Activated naive CD4-positive, alpha-beta T cell treated with anti-CD3 and anti-CD28 coated beads, Interleukin-2, amount 10 ng/mL, durations not matched to agents 7 days and 5 days (primary cell): ENCODE measurements around the gene SLC22A15.
"Not testable (repeated sequence)": the region's sequence is repeated elsewhere in the genome, so short reads cannot be mapped to it uniquely, and the experiment has no call there.

ENCODE experiments used
- CTCF ChIA-PET: fragments of 350-600 bp; sonication (Branson Sonifier 250); formaldehyde crosslinking; loops from one replicate; lab custom pipeline; 2021; ENCODE audit warnings: antibody characterized with exemption; lab: Charles Lee
- DNase-seq: peaks from one replicate; pipeline ENCODE4 v3.0.0-alpha.2; 2020
- H3K27ac Mint-ChIP-seq: one replicate; pipeline ENCODE4 v1.8.0; 2021; ENCODE audit warnings: mild to moderate bottlenecking, moderate library complexity, mixed read lengths
- H3K27me3 Mint-ChIP-seq: one replicate; pipeline ENCODE4 v1.8.0; 2021; ENCODE audit warnings: mild to moderate bottlenecking, mixed read lengths
- H3K36me3 Mint-ChIP-seq: one replicate; pipeline ENCODE4 v1.8.0; 2021; ENCODE audit warnings: mixed read lengths
- H3K4me1 Mint-ChIP-seq: one replicate; pipeline ENCODE4 v1.8.0; 2021; ENCODE audit warnings: mixed read lengths
- H3K4me3 Mint-ChIP-seq: one replicate; pipeline ENCODE4 v1.8.0; 2021; ENCODE audit warnings: mild to moderate bottlenecking, moderate library complexity, mixed read lengths
- H3K9me3 Mint-ChIP-seq: one replicate; pipeline ENCODE4 v1.8.0; 2021; ENCODE audit warnings: mixed read lengths

The SLC22A15 gene

DNA sequence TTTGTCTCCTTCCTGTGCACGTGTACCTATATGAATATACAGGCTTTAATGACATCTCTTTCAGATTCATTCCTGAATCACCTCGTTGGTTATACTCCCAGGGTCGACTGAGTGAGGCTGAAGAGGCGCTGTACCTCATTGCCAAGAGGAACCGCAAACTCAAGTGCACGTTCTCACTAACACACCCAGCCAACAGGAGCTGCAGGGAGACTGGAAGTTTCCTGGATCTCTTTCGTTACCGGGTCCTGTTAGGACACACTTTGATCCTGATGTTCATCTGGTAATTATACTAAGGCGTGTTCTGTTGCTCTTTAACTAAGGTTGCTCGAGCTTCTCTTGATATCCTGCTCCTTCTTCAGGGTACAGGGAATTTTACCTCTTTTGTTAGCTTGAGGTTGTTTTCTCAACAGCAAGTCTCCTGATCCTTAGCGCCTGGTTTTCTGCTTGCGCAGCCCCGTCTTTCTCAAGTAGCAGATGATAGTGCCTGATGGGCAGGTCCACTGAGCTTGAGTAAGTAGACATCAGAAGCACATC lies 55.1 kb downstream of the SLC22A15 start:
- Mint-ChIP-seq H3K27me3 (peaks cover 4% of the 10 kb centered on the region), H3K27ac (no peak overlapping the region), H3K4me3 (no peak overlapping the region), H3K4me1 (no peaks in the 10 kb centered on the region), H3K9me3 (no peaks in the 10 kb centered on the region), H3K36me3 (no peaks in the 10 kb centered on the region)
- DNase-seq, result no peak
- CTCF ChIA-PET, result interaction anchor here (1.0 kb wide), 1 partner anchor 11 kb away, joined by 4 read pairs; no protein-coding TSS in a partner anchor

DNA sequence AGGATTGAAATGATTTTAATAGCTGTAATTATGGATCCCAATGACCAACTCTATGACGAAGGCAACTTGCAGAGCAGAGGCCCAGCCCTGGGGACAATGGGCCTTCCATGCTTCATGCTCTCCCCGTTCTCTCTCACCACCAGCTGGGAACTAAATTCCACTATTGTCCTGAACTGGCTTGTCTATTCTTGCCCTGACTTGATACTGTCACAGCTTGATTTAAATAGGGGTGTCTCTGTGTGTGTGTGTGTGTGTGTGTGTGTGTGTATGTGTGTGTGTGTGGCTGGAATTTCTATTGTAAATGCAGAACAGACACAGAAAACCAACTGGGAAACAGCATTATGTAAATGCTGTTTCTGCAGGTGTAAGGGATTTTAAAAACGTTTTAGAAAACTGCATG lies 57.0 kb downstream of the SLC22A15 start:
- no peak for DNase-seq
- Mint-ChIP-seq H3K36me3 (no peaks in the 10 kb centered on the region), H3K27ac (no peak overlapping the region), H3K4me1 (no peaks in the 10 kb centered on the region), H3K9me3 (no peaks in the 10 kb centered on the region), H3K4me3 (no peak overlapping the region), H3K27me3 (peaks cover 4% of the 10 kb centered on the region)
- CTCF ChIA-PET, result interaction anchor here (0.7 kb wide), 1 partner anchor 438 kb away, joined by 3 read pairs; no protein-coding TSS in a partner anchor

DNA sequence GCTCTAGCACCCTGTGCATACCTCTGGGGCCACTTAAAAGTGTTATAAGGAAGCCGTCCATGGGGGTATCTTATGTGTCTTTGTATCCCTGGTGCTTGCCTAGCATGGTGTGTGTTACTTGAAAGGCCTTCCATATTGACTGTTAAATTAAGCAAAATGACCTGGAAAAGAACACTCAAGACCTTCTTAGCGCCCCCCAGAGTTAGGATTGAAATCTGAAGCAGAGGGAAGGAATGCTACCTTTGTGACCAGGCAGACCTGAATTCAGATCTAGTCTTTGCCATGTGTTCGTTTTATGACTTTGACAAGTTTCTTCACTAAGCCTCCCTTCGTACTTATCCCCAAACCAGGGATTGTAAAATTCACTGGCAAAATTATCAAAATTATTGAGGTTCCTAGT lies 59.9 kb downstream of the SLC22A15 start:
- CTCF ChIA-PET, result no interaction called here
- Mint-ChIP-seq H3K4me1 (no peaks in the 10 kb centered on the region), H3K4me3 (no peak overlapping the region), H3K36me3 (no peaks in the 10 kb centered on the region), H3K27me3 (peaks cover 4% of the 10 kb centered on the region), H3K27ac (no peak overlapping the region), H3K9me3 (no peaks in the 10 kb centered on the region)
- no peak for DNase-seq

- Mint-ChIP-seq H3K36me3 (no peaks in the 10 kb centered on the region), H3K4me3 (no peak overlapping the region), H3K9me3 (no peaks in the 10 kb centered on the region), H3K27ac (no peak overlapping the region), H3K4me1 (no peaks in the 10 kb centered on the region), H3K27me3 (peaks cover 9% of the 10 kb centered on the region)
- no peak for DNase-seq
- CTCF ChIA-PET, result no interaction called here
Measured at GRCh38 chr1:116038679-116039078, 62.4 kb downstream of the SLC22A15 start.

DNA sequence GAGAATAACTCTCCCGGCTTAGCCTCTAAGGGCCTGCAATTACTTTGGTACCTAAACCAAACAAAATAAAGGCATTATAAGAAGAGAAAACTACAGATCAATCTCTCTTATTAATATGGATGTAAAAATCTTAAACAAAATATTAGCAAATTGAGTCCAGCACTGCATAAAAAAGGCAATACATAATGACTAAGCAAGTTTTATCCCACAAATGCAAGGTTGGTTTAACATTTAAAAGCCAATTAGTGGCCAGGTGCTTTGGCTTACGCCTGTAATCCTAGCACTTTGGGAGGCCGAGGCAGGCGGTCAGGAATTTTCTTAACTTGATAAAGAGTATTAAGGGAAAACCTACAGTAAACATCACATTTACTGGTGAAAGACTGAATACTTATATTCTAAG lies 67.8 kb downstream of the SLC22A15 start:
- Mint-ChIP-seq H3K27ac (no peak overlapping the region), H3K4me3 (no peak overlapping the region), H3K36me3 (no peaks in the 10 kb centered on the region), H3K27me3 (peaks cover 18% of the 10 kb centered on the region), H3K4me1 (no peaks in the 10 kb centered on the region), H3K9me3 (no peaks in the 10 kb centered on the region)
- DNase-seq, result no peak
- CTCF ChIA-PET, result no interaction called here

- DNase-seq, H3K9me3 Mint-ChIP-seq, H3K4me3 Mint-ChIP-seq, H3K27ac Mint-ChIP-seq, CTCF ChIA-PET, H3K36me3 Mint-ChIP-seq, H3K4me1 Mint-ChIP-seq: not testable (repeated sequence)
- peaks cover 12% of the 10 kb centered on the region for H3K27me3 Mint-ChIP-seq
Measured at GRCh38 chr1:116046933-116047332, 70.6 kb downstream of the SLC22A15 start.

DNA sequence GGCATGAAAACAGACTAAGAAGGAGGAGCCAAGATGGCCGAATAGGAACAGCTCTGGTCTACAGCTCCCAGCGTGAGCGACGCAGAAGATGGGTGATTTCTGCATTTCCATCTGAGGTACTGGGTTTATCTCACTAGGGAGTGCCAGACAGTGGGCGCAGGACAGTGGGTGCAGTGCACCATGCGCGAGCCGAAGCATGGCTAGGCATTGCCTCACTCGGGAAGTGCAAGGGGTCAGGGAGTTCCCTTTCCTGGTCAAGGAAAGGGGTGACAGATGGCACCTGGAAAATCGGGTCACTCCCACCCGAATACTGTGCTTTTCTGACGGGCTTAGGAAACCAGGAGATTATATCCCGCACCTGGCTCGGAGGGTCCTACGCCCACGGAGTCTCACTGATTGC lies 75.6 kb downstream of the SLC22A15 start:
- H3K36me3 Mint-ChIP-seq, H3K27me3 Mint-ChIP-seq, H3K27ac Mint-ChIP-seq, H3K4me1 Mint-ChIP-seq, DNase-seq, CTCF ChIA-PET, H3K9me3 Mint-ChIP-seq, H3K4me3 Mint-ChIP-seq: not testable (repeated sequence)

DNA sequence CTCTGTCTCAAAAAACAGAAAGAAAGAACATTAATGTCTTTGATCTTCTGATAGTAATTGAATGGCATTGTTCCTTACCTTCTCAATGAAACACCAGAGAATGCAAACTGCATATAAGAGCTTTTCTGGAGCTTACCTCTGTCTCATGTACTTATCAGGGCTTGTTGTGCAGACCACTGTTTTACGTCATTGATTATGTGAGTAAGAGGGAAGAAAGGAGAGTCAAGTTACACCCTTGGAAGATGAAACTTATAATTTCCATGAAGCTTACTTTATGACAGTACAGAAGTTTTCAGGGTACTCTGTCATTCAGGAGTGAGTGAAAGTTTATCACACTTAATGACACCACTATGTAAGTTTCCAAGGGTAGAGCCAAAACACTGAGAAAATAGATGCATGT lies 85.9 kb downstream of the SLC22A15 start:
- H3K27me3 Mint-ChIP-seq, result peaks cover 11% of the 10 kb centered on the region
- DNase-seq, result no peak
- H3K36me3 Mint-ChIP-seq, result no peaks in the 10 kb centered on the region
- H3K4me3 Mint-ChIP-seq, result no peak overlapping the region
- H3K9me3 Mint-ChIP-seq, result peaks cover 3% of the 10 kb centered on the region
- CTCF ChIA-PET, result no interaction called here
- no peaks in the 10 kb centered on the region for H3K4me1 Mint-ChIP-seq
- H3K27ac Mint-ChIP-seq, result no peak overlapping the region

DNA sequence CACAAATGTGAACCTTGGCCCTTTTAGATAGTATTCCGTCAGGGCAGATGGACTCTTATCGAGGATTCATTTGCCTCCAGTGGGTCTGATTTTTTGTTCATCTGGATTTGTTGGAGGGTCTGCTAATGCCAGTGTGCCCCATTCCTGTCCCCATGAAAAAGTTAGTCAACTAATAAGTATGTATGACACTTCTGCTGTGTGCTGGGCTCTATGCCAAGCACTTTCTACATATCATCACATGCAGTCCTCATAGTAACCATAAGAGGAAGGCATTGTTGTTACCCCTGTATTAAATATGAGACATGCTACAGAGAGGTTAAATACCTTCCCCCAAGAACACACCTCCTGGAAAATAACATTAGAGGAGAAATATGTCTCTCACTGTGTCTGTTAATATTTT lies 88.3 kb downstream of the SLC22A15 start:
- Mint-ChIP-seq H3K9me3 (no peaks in the 10 kb centered on the region), H3K4me3 (no peak overlapping the region), H3K36me3 (no peaks in the 10 kb centered on the region), H3K27me3 (peaks cover 17% of the 10 kb centered on the region), H3K27ac (no peak overlapping the region), H3K4me1 (no peaks in the 10 kb centered on the region)
- CTCF ChIA-PET, result no interaction called here
- DNase-seq, result no peak

- CTCF ChIA-PET, result no interaction called here
- no peak for DNase-seq
- H3K4me1 Mint-ChIP-seq, result no peaks in the 10 kb centered on the region
- H3K4me3 Mint-ChIP-seq, result no peak overlapping the region
- peaks cover 10% of the 10 kb centered on the region for H3K27me3 Mint-ChIP-seq
- no peaks in the 10 kb centered on the region for H3K36me3 Mint-ChIP-seq
- H3K27ac Mint-ChIP-seq, result no peak overlapping the region
- H3K9me3 Mint-ChIP-seq, result no peaks in the 10 kb centered on the region
Measured at GRCh38 chr1:116066868-116067565, 90.7 kb downstream of the SLC22A15 start.

- Mint-ChIP-seq H3K36me3 (no peaks in the 10 kb centered on the region), H3K27me3 (peaks cover 10% of the 10 kb centered on the region), H3K9me3 (no peaks in the 10 kb centered on the region), H3K27ac (no peak overlapping the region), H3K4me3 (no peak overlapping the region), H3K4me1 (no peaks in the 10 kb centered on the region)
- DNase-seq, result no peak
- CTCF ChIA-PET, result no interaction called here
Measured at GRCh38 chr1:116067566-116067890, 91.2 kb downstream of the SLC22A15 start.

DNA sequence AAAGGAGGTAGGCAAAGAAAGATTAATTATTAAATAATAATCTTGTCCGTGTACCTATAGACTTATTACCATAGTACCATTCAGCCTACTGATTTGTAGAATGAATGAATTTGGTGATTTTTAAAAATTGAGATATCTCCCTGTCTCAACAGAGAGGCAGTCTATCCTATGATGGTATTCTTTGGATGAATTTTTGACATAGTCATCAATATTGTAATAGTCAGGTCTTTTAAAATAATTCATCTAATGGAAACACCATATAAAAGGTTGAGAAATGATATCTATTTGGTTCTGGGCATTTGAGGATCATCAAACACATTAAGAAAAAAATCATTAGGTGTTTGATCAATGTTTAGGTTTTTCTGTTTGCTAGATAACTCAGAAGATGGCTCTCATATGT lies 99.3 kb downstream of the SLC22A15 start:
- Mint-ChIP-seq H3K36me3 (no peaks in the 10 kb centered on the region), H3K4me1 (no peaks in the 10 kb centered on the region), H3K27ac (no peak overlapping the region), H3K4me3 (no peak overlapping the region), H3K9me3 (no peaks in the 10 kb centered on the region), H3K27me3 (peaks cover 6% of the 10 kb centered on the region)
- CTCF ChIA-PET, result no interaction called here
- no peak for DNase-seq

- no peaks in the 10 kb centered on the region for H3K36me3 Mint-ChIP-seq
- peaks cover 10% of the 10 kb centered on the region for H3K27me3 Mint-ChIP-seq
- no peak for DNase-seq
- CTCF ChIA-PET, result no interaction called here
- no peak overlapping the region for H3K4me3 Mint-ChIP-seq
- H3K9me3 Mint-ChIP-seq, result no peaks in the 10 kb centered on the region
- H3K4me1 Mint-ChIP-seq, result no peaks in the 10 kb centered on the region
- no peak overlapping the region for H3K27ac Mint-ChIP-seq
Measured at GRCh38 chr1:116075990-116076389, 99.7 kb downstream of the SLC22A15 start.

- Mint-ChIP-seq H3K27ac (no peak overlapping the region), H3K36me3 (no peaks in the 10 kb centered on the region), H3K4me1 (no peaks in the 10 kb centered on the region), H3K4me3 (no peak overlapping the region), H3K9me3 (no peaks in the 10 kb centered on the region), H3K27me3 (peaks cover 11% of the 10 kb centered on the region)
- no peak for DNase-seq
- CTCF ChIA-PET, result no interaction called here
Measured at GRCh38 chr1:116076831-116077230, 100.5 kb downstream of the SLC22A15 start.

GRCh38 chr1:116078699-116079223 lies 102.4 kb downstream of the SLC22A15 start:
- Mint-ChIP-seq H3K27me3 (peaks cover 11% of the 10 kb centered on the region), H3K9me3 (no peaks in the 10 kb centered on the region), H3K4me3 (no peak overlapping the region), H3K36me3 (no peaks in the 10 kb centered on the region), H3K4me1 (no peaks in the 10 kb centered on the region), H3K27ac (no peak overlapping the region)
- CTCF ChIA-PET, result no interaction called here
- DNase-seq, result no peak
